Smooth muscle cell (in vitro differentiated cells): Measurements from ENCODE around the gene RBP5. TPM values are rescaled to one million over a fixed set of nuclear protein-coding genes. Genes with fewer than 3 reads are reported as not detected.
"Not testable (repeated sequence)": the region's sequence is repeated elsewhere in the genome, so short reads cannot be mapped to it uniquely, and the experiment has no call there.

Experiments
- DNase-seq: peaks from one replicate; lab custom pipeline; 2025; ENCODE audit not compliant: unreplicated experiment; lab: John Stamatoyannopoulos, UW
- H2AFZ ChIP-seq: fragments of 200-600 bp; sonication (generic); 2 replicates; pipeline ENCODE4 v1.6.0; 2016; ENCODE audit warnings: antibody characterized with exemption, low read depth, mild to moderate bottlenecking
- H3F3A ChIP-seq: fragments of 200-600 bp; sonication (generic); 2 replicates; pipeline ENCODE4 v1.6.0; 2017; ENCODE audit warnings: antibody characterized with exemption, low read depth
- H3K27ac ChIP-seq: fragments of 200-600 bp; sonication (generic); 2 replicates; pipeline ENCODE4 v1.5.1; 2016; ENCODE audit warnings: low read depth, mild to moderate bottlenecking
- H3K27me3 ChIP-seq: fragments of 200-600 bp; sonication (generic); 2 replicates; pipeline ENCODE4 v1.6.1; 2016; ENCODE audit warnings: low read depth, mild to moderate bottlenecking
- H3K36me3 ChIP-seq: fragments of 200-600 bp; sonication (generic); 2 replicates; pipeline ENCODE4 v1.5.1; 2016; ENCODE audit warnings: low read depth
- H3K4me1 ChIP-seq: fragments of 200-600 bp; sonication (generic); 2 replicates; pipeline ENCODE4 v1.5.1; 2016; ENCODE audit warnings: low read depth
- H3K4me2 ChIP-seq: fragments of 200-600 bp; sonication (generic); 2 replicates; pipeline ENCODE4 v1.6.0; 2016; ENCODE audit warnings: mild to moderate bottlenecking
- H3K4me3 ChIP-seq: fragments of 200-600 bp; sonication (generic); 2 replicates; pipeline ENCODE4 v1.5.1; 2016; ENCODE audit warnings: mild to moderate bottlenecking
- H3K79me2 ChIP-seq: fragments of 200-600 bp; sonication (generic); 2 replicates; pipeline ENCODE4 v1.6.0; 2016; ENCODE audit warnings: low read depth, mild to moderate bottlenecking
- H3K9ac ChIP-seq: fragments of 200-600 bp; sonication (generic); 2 replicates; pipeline ENCODE4 v1.6.0; 2016; ENCODE audit warnings: low read depth
- H3K9me3 ChIP-seq: fragments of 200-600 bp; sonication (generic); replicated peaks from 2 replicates; pipeline ENCODE4 v1.5.1; 2016; ENCODE audit warnings: low read depth
- H4K20me1 ChIP-seq: fragments of 200-600 bp; sonication (generic); 2 replicates; pipeline ENCODE4 v1.6.0; 2016; ENCODE audit warnings: low read depth
- WGBS: methylation state at CpG from one replicate; pipeline ENCODE4 v1.1.7; 2016; ENCODE audit warnings: low lambda C conversion rate; 5-methylcytosine and 5-hydroxymethylcytosine counted together
- polyA plus RNA-seq: library from polyadenylated mRNA; unstranded; fragments of >200 nt; fragmentation: Nextera tagmentation; extraction: Ambion mirVana; gene quantifications from 2 replicates; pipeline ENCODE4 v1.2.1, GENCODE V29; 2016
- total RNA-seq: library from RNA; depleted of rRNA; stranded (reverse); fragments of >200 nt; gene quantifications from 2 replicates; pipeline ENCODE4 v1.2.3, GENCODE V29; 2014
- TF ChIP-seq, protein P1 (sequence below): fragments of 200-600 bp; sonication (generic); IDR thresholded peaks from 2 replicates; pipeline ENCODE4 v1.5.1; 2017; ENCODE audit warnings: borderline replicate concordance, mild to moderate bottlenecking, antibody characterized with exemption; ENCODE audit not compliant: insufficient read depth, poor library complexity, severe bottlenecking

The RBP5 gene
- total and polyA plus RNA-seq, 2 experiments from 2014 or later, result 0.21 TPM; not detected in 1

DNA sequence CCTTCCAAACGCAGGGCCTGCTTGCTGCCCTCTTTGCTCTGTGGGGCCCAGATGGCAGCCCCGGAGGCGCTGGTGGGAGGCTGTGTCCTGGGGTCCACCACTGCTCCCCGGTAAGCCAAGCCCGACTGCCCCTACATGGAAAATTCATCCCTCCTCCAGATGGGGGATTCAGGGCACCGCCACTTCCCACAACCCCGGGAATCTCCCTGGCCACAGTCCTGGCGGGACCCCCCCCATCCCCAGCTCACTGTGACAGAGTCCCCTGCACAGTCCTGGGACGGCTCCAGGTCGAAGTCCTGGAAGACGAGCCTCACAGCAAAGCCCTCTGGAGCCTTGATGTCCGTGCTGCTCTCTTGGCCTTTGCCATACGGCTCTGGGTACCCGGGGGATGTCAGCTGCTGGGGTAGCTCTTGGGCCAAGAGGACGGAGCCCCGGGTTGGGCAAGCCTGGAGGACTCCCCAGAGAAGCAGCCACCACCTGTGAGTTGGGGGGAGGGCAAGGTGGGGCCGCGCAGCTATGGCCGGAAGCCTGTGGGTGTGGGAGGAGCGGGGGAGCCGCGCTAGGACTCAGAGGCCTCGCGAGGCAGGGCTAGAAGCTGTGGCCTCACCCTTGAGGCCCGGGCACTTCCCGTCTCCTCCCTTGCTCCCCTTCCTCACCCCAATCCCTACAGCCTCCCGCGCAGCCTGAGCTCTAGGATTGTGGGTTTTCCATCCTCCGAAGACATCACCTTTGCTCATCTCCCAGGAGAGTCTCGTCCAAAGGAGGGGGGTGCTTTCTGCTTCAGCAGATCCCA is 20.5 kb downstream of the RBP5 start:
- Histone ChIP-seq H3K4me1 (no peaks in the 10 kb centered on the region), H3K27ac (peak overlapping the region; percentile 52), H3K27me3 (no peaks in the 10 kb centered on the region), H3K4me3 (peak overlapping the region; percentile 83), H3K9me3 (no peaks in the 10 kb centered on the region), H2AFZ (peak overlapping the region; percentile 96), H3K79me2 (peaks cover 14% of the 10 kb centered on the region), H3K36me3 (no peaks in the 10 kb centered on the region), H4K20me1 (no peaks in the 10 kb centered on the region), H3K4me2 (peak overlapping the region; percentile 99), H3F3A (no peaks in the 10 kb centered on the region), H3K9ac (peak overlapping the region; percentile 82)
- TF ChIP-seq, protein P1, sequence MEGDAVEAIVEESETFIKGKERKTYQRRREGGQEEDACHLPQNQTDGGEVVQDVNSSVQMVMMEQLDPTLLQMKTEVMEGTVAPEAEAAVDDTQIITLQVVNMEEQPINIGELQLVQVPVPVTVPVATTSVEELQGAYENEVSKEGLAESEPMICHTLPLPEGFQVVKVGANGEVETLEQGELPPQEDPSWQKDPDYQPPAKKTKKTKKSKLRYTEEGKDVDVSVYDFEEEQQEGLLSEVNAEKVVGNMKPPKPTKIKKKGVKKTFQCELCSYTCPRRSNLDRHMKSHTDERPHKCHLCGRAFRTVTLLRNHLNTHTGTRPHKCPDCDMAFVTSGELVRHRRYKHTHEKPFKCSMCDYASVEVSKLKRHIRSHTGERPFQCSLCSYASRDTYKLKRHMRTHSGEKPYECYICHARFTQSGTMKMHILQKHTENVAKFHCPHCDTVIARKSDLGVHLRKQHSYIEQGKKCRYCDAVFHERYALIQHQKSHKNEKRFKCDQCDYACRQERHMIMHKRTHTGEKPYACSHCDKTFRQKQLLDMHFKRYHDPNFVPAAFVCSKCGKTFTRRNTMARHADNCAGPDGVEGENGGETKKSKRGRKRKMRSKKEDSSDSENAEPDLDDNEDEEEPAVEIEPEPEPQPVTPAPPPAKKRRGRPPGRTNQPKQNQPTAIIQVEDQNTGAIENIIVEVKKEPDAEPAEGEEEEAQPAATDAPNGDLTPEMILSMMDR, result no peak
- DNase-seq, result peak; percentile 14
- 19% methylated on average over 27 of the region's 30 CpGs for WGBS

DNA sequence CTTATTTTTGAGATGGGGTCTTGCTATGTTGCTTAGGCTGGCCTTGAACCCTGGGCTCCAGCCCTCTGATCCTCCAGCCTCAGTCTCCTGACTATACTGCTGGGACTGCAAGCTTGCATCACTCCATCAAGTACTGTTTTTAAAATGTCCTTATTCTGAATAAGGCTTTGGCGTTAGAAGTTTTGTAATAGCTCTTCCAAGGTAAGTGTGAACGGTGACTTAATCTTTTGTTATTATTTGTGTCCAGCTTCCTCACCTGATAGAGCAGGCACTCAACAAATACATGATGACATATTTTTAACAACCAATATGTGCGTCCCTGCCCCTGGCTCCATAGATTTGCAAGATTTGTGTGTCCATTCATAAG is 21.1 kb downstream of the RBP5 start:
- peak overlapping the region; percentile 99 for H3K4me2 ChIP-seq
- H3K4me1 ChIP-seq, result no peaks in the 10 kb centered on the region
- H3K27me3 ChIP-seq, result no peaks in the 10 kb centered on the region
- DNase-seq, result no peak
- no peaks in the 10 kb centered on the region for H3K36me3 ChIP-seq
- H4K20me1 ChIP-seq, result peaks cover 1% of the 10 kb centered on the region
- peaks cover 14% of the 10 kb centered on the region for H3K79me2 ChIP-seq
- H2AFZ ChIP-seq, result peak overlapping the region; percentile 96
- WGBS, result 76% methylated on average over 3 of the region's 3 CpGs
- H3F3A ChIP-seq, result no peaks in the 10 kb centered on the region
- H3K9ac ChIP-seq, result no peak overlapping the region
- peak overlapping the region; percentile 52 for H3K27ac ChIP-seq
- peak overlapping the region; percentile 83 for H3K4me3 ChIP-seq
- TF ChIP-seq, protein P1, result no peak
- no peaks in the 10 kb centered on the region for H3K9me3 ChIP-seq

DNA sequence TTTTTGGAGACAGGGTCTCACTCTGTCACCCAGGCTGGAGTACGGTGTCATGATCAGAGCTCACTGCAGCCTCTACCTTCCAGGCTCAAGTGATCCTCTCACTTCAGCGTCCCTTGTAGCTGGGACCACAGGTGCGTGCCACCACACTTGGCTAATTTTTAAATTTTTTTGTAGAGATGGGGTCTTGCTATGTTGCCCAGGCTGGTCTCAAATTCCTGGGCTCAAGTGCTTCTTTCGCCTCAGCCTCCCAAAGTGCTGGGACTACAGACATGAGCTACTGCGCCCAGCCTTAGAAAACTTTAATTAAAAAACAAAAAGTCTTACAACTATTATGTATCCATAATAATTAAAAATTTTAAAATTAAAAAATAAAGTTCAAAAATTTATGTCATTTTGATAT is 21.5 kb downstream of the RBP5 start:
- H4K20me1 ChIP-seq, H3F3A ChIP-seq, H3K4me2 ChIP-seq, H3K9me3 ChIP-seq, H3K36me3 ChIP-seq, H3K27ac ChIP-seq, H2AFZ ChIP-seq, H3K4me1 ChIP-seq, H3K9ac ChIP-seq, DNase-seq, H3K27me3 ChIP-seq: not testable (repeated sequence)
- peak overlapping the region; percentile 83 for H3K4me3 ChIP-seq
- peaks cover 14% of the 10 kb centered on the region for H3K79me2 ChIP-seq
- WGBS, result 98% methylated on average over 5 of the region's 5 CpGs

DNA sequence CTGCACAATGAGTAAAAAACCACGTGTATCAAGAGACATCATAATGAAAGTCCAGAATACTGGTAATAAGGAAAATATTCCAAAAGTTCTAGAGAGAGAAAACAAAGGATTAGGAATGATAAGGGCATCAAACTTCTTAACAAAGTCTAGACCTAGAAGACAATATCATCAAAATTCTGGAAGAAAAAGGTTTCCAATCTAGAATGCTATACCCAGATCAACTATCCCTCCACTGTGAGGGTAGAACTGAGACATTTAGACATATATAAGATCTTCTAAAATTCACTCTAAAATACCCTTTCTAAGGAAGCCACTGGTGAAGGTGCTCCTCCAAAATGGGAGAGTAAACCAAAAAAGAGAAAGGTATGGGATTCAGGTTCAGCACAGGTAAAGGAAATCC is 22.6 kb downstream of the RBP5 start:
- no peak overlapping the region for H3K4me2 ChIP-seq
- no peaks in the 10 kb centered on the region for H3K36me3 ChIP-seq
- H3K4me1 ChIP-seq, result no peaks in the 10 kb centered on the region
- H3K27me3 ChIP-seq, result no peaks in the 10 kb centered on the region
- no peak overlapping the region for H3K4me3 ChIP-seq
- TF ChIP-seq, protein P1, result no peak
- peaks cover 9% of the 10 kb centered on the region for H4K20me1 ChIP-seq
- no peak overlapping the region for H3K27ac ChIP-seq
- H3K79me2 ChIP-seq, result peaks cover 14% of the 10 kb centered on the region
- no peak overlapping the region for H2AFZ ChIP-seq
- no peaks in the 10 kb centered on the region for H3F3A ChIP-seq
- DNase-seq, result no peak
- 83% methylated on average over 1 of the region's 1 CpG for WGBS
- H3K9me3 ChIP-seq, result no peaks in the 10 kb centered on the region
- no peak overlapping the region for H3K9ac ChIP-seq
